Motor neuron (in vitro differentiated cells): ENCODE data around the gene MMP24OS. TPM values are rescaled to one million over a fixed set of nuclear protein-coding genes. Genes with fewer than 3 reads are reported as not detected.

ENCODE experiments used
- ATAC-seq, 8 experiments: fragments of 200-7000 bp; cut with Tn5 transposase; replicated peaks in 6 of 8; 2 replicates each; pipeline ENCODE4 v1.8.0; 2021; ENCODE audit warnings: mild to moderate bottlenecking in 8 of 8, moderate library complexity in 8 of 8
- H3K27ac ChIP-seq, 2 donors: fragments of 250-450 bp; sonication (Bioruptor Pico); 2 replicates each; pipeline ENCODE4 v1.9.0; 2021; ENCODE audit warnings: antibody characterized with exemption in 2 of 2, mild to moderate bottlenecking in 2 of 2, moderate library complexity in 1 of 2
- H3K4me1 ChIP-seq, 2 donors: fragments of 250-450 bp; sonication (Bioruptor Pico); replicated peaks in 1 of 2; 2 replicates each; pipeline ENCODE4 v1.6.1; 2021; ENCODE audit warnings: antibody characterized with exemption in 2 of 2, mild to moderate bottlenecking in 2 of 2, moderate library complexity in 1 of 2
- H3K4me3 ChIP-seq, 5 donors: fragments of 250-450 bp; sonication (Bioruptor Pico); 2 replicates each; pipeline ENCODE4 v1.9.0; 2021; ENCODE audit warnings: antibody characterized with exemption in 5 of 5, mild to moderate bottlenecking in 5 of 5, moderate library complexity in 4 of 5
- WGBS, 10 experiments: fragments of 450-650 bp; shearing (Covaris generic); methylation state at CpG; one replicate each; pipeline ENCODE4 v1.0.0; 2022; 5-methylcytosine and 5-hydroxymethylcytosine counted together
- in situ Hi-C, 9 experiments: fragments of 400-800 bp; cut with MboI; loops; one replicate each; pipeline ENCODE4 v1.15.0; 2021; ENCODE audit warnings: low sequenced_read_pairs in 9 of 9, low pct_unique_long_range_greater_than_20kb in 2 of 9; ENCODE audit not compliant: unreplicated experiment in 9 of 9
- total RNA-seq, 8 experiments: library from RNA; unstranded; fragments of 300-600 nt; gene quantifications; 2 replicates each; pipeline versions ENCODE4 v1.2.3 to v1.2.4, GENCODE V29; 2022

MMP24OS gene
- total RNA-seq, 8 experiments from 2014 or later = 16.3 to 29.1 (median 19.7) TPM

DNA sequence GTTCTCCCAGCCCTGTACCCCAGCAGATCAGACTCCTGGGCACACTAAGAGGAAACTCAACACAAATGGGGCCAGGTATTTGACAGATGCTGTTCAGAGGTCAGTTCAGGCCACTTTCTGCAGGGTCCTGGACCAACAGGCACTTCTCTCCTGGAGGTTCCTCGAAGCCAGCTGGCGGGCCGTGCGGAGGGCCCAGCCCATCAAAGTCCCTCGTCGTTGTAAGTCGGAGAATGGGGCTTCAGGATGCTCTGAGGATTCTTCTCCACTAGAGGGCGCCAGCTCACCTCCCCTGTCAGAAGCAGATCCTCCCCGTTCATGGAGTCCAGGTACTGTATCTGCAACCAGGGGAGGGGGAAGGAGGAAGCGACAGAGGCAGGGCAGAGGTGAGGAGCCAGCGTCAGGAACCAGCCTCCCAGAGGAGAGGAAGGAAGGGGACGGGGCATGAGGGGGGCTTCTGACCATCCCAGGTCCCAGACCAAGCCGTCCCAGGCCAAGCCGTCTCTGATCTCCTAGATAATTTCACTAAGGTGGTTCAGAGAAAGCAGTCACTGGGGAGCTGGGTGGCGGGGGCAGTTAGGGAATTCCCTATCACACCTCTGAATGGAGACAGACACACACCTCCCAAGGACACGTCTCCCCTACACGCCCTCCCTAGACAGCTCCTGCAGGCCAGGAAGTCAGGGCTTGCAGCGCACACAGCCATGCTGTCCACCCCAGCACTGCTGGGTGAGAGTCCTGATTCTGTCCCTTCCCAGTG, 26.0 kb upstream of the MMP24OS start:
- Histone ChIP-seq H3K4me3 (no peak overlapping the region), H3K27ac (no peak overlapping the region), H3K4me1 (peaks cover 10 to 30% of the 10 kb centered on the region in 2 donors)
- in situ Hi-C loops = loop anchor here in 5 of 9 experiments (10.0 to 25.0 kb wide), 3 partner anchors 133 to 151 kb away; partner anchors contain the start of genes GDF5 (in 3 of the 5) and CEP250 (in 1 of the 5)
- ATAC-seq = peak; percentile 30 to 80 (median 46)
- WGBS, 10 experiments = 0% methylated on average over 1 to 2 of the region's 18 CpGs; no CpG with 5 or more reads in 8 of the 10 experiments

GRCh38 chr20:35303382-35303734, 25.4 kb upstream of the MMP24OS start:
- H3K4me1 ChIP-seq = peaks cover 10 to 30% of the 10 kb centered on the region in 2 donors
- in situ Hi-C loops = loop anchor here in 5 of 9 experiments (10.0 to 25.0 kb wide), 3 partner anchors 134 to 151 kb away; partner anchors contain the start of genes GDF5 (in 3 of the 5) and CEP250 (in 1 of the 5)
- H3K27ac ChIP-seq = no peak overlapping the region
- no peak overlapping the region for H3K4me3 ChIP-seq
- no peak for ATAC-seq
- 57 to 100% (median 89%) methylated on average over 1 to 6 of the region's 11 CpGs; no CpG with 5 or more reads in 6 of the 10 experiments for WGBS, 10 experiments

GRCh38 chr20:35302421-35303335, 24.8 kb upstream of the MMP24OS start:
- no peak overlapping the region for H3K27ac ChIP-seq
- H3K4me3 ChIP-seq = no peak overlapping the region
- WGBS, 10 experiments = 60 to 100% (median 87%) methylated on average over 1 to 5 of the region's 6 CpGs; no CpG with 5 or more reads in 2 of the 10 experiments
- in situ Hi-C loops = loop anchor here in 5 of 9 experiments (10.0 to 25.0 kb wide), 3 partner anchors 135 to 152 kb away; partner anchors contain the start of genes GDF5 (in 3 of the 5) and CEP250 (in 1 of the 5)
- peaks cover 10 to 30% of the 10 kb centered on the region in 2 donors for H3K4me1 ChIP-seq
- no peak for ATAC-seq

DNA sequence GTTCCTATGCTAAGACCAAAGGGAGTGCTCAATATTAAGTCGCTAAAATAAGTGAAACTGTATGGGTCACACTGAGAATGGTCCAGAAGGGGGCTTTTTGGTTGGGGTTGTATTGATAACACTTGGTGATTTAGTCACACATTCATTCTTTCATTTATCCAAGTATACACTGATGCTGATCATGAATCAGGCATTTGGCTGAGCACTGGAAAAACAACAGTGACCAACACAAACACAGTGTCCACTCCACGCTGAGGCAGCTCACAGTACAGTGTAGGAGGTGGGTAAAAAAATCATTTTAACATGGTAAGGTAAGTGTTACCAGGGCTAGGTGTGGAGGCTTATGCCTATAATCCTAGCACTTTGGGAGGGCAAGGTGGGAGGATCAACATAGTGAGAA, 23.5 kb upstream of the MMP24OS start:
- in situ Hi-C loops = loop anchor here in 5 of 9 experiments (10.0 to 25.0 kb wide), 3 partner anchors 136 to 153 kb away; partner anchors contain the start of genes GDF5 (in 3 of the 5) and CEP250 (in 1 of the 5)
- Histone ChIP-seq H3K4me1 (peaks cover 10 to 26% of the 10 kb centered on the region in 2 donors), H3K4me3 (no peak overlapping the region), H3K27ac (no peak overlapping the region)
- no peak for ATAC-seq
- WGBS, 10 experiments = 46 to 100% (median 94%) methylated on average over 1 to 2 of the region's 2 CpGs; no CpG with 5 or more reads in 1 of the 10 experiments

DNA sequence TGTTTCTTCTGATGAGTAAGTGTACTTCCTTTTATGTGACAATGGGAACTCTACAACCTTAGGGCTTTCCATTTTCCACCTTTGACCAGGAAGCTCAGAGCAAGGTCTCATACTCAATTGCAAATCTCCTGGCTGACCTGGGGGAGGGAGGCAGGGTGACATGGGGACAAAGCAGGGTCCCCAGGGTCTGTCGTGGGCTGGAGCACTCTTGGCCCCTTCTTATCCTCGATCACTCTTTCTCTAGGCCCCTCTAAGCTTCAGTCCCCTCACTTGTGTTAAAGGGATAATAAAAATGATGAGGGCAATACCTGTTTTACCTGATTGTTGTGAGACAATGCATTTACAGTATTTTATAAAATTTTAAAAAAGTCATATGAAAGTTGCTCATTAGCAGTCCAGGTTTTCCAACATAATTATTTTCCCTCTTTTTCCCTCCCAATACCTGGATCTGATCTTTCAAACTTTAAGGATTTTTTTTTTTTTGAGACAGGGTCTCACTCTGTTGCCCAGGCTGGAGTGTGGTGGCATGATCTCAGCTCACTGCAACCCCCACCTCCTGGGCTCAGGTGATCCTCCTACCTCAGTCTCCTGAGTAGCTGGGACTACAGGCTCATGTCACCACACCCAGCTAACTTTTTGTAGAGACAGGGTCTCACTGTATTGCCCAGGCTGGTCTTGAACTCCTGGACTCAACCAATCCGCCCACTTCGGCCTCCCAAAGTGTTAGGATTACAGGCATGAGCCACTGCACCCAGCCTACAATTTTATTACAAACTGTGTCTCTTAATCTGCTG, 22.7 kb upstream of the MMP24OS start:
- WGBS, 10 experiments = 78 to 100% (median 85%) methylated on average over 1 to 4 of the region's 4 CpGs; no CpG with 5 or more reads in 2 of the 10 experiments
- in situ Hi-C loops = loop anchor here in 5 of 9 experiments (10.0 to 25.0 kb wide), 3 partner anchors 137 to 154 kb away; partner anchors contain the start of genes GDF5 (in 3 of the 5) and CEP250 (in 1 of the 5)
- no peak for ATAC-seq
- H3K27ac ChIP-seq = no peak overlapping the region
- no peak overlapping the region for H3K4me3 ChIP-seq
- H3K4me1 ChIP-seq = peaks cover 5 to 19% of the 10 kb centered on the region in 2 donors

DNA sequence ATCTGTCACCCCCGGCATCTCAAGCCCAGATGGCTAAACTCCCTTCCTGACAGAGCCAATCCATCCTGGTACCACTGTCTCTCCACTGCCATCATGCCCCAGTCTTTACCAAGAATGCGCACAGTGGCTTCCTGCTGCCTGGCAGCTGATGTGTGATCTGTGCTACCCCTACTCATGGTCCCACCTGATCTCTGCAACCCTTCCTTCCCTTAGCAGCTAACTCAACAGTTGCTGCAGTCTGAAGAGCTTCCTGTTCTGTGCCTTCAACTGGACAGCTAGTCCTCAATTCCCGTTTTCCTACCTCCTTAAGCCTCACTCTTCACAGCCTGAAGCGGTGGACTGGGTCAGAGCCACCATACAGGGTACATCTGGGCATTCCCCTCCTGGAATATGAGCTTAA, 21.9 kb upstream of the MMP24OS start:
- Histone ChIP-seq H3K4me1 (peaks cover 0 to 10% of the 10 kb centered on the region in 2 donors), H3K27ac (no peak overlapping the region), H3K4me3 (no peak overlapping the region)
- ATAC-seq = no peak
- in situ Hi-C loops = loop anchor here in 5 of 9 experiments (10.0 to 25.0 kb wide), 3 partner anchors 138 to 155 kb away; partner anchors contain the start of genes GDF5 (in 3 of the 5) and CEP250 (in 1 of the 5)
- WGBS, 10 experiments = 33 to 100% (median 85%) methylated on average over 1 to 3 of the region's 4 CpGs; no CpG with 5 or more reads in 4 of the 10 experiments

- ATAC-seq = peak in 1 of 8 experiments; percentile 10
- 80 to 100% (median 80%) methylated on average over 1 to 2 of the region's 5 CpGs; no CpG with 5 or more reads in 7 of the 10 experiments for WGBS, 10 experiments
- Histone ChIP-seq H3K27ac (no peak overlapping the region), H3K4me3 (no peak overlapping the region), H3K4me1 (no peaks in the 10 kb centered on the region)
- in situ Hi-C loops = no loop called here
Measured at GRCh38 chr20:35298264-35298663, 20.3 kb upstream of the MMP24OS start.

DNA sequence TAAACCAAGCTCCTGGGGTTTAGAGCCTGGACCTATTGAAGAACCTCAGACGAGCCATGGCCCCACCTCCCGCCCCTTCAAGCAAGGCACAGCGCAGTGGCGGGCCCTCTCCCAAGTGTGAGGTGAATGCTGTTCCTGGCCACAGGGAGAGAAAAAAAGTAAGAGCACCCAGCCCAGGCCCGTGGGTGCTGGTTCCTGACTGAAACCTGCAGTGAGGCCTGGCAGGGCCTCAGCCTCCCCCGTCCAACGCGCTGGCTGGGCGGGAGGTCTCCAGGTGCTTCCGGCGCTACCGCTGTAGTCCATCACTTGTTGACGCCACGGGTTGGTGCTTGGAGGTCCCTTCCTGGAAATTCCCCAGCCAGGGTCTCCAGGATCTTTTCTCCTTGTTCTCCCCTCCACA, 19.8 kb upstream of the MMP24OS start:
- 60 to 91% (median 84%) methylated on average over 1 to 7 of the region's 14 CpGs; no CpG with 5 or more reads in 6 of the 10 experiments for WGBS, 10 experiments
- Histone ChIP-seq H3K4me3 (no peak overlapping the region), H3K27ac (no peak overlapping the region), H3K4me1 (no peaks in the 10 kb centered on the region)
- in situ Hi-C loops = no loop called here
- ATAC-seq = no peak

- Histone ChIP-seq H3K27ac (no peak overlapping the region), H3K4me1 (no peaks in the 10 kb centered on the region), H3K4me3 (no peak overlapping the region)
- WGBS, 10 experiments = 20 to 80% methylated on average over 1 of the region's 8 CpGs; no CpG with 5 or more reads in 8 of the 10 experiments
- in situ Hi-C loops = no loop called here
- peak in 6 of 8 experiments; percentile 23 to 99 (median 50) for ATAC-seq
Measured at GRCh38 chr20:35297155-35297554, 19.2 kb upstream of the MMP24OS start.

- WGBS, 10 experiments = 40 to 82% (median 80%) methylated on average over 1 to 6 of the region's 9 CpGs; no CpG with 5 or more reads in 5 of the 10 experiments
- ATAC-seq = peak in 1 of 8 experiments; percentile 14
Measured at GRCh38 chr20:35296101-35296554, 18.2 kb upstream of the MMP24OS start.

DNA sequence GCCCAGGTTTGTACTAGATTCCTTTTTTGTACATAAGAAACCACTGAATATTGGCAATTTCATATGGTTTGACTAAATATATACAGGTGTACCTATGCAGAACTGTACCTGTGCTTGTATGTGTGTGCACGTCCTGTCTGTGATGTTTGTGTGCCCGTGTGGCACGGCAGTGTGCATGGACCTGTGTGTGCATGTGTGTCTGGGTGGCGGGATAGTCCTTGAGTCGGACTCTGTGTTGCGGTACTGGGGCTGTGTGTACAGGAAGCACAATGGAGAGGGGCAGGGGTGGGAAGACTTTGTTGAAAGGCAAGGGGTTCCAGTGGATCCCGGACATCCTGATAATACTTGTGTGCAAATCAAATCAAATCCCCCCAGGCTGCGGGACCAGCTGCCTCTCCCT, 17.8 kb upstream of the MMP24OS start:
- no peaks in the 10 kb centered on the region for H3K4me1 ChIP-seq
- WGBS, 10 experiments = 68 to 83% (median 80%) methylated on average over 1 to 5 of the region's 8 CpGs; no CpG with 5 or more reads in 5 of the 10 experiments
- no peak for ATAC-seq
- H3K27ac ChIP-seq = no peak overlapping the region
- in situ Hi-C loops = no loop called here
- H3K4me3 ChIP-seq = no peak overlapping the region

More at GRCh38 chr20:35296101-35296554, 18.2 kb upstream of the MMP24OS start:
- Histone ChIP-seq H3K27ac (no peak overlapping the region), H3K4me1 (no peaks in the 10 kb centered on the region), H3K4me3 (no peak overlapping the region)
- in situ Hi-C loops = no loop called here
